ENCODE measurements around the gene SNCAIP.

- TF ChIP-seq CTCF (IDR thresholded peaks at IDR 0.05) (no peak), POLR2A (IDR thresholded peaks at IDR 0.05) (no peak)
Measured at GRCh38 chr5:122300374-122300773, 11.7 kb upstream of the SNCAIP start.
